Immature natural killer cell (primary cell): ENCODE results near the gene PDSS1. TPM values are rescaled to one million over a fixed set of nuclear protein-coding genes. Genes with fewer than 3 reads are reported as not detected.
A peak's percentile ranks its signal among the peaks of the same experiment; 100 is the strongest.

Source experiments
- DNase-seq, 3 donors: peaks; one replicate each; pipeline ENCODE4 v3.0.0; 2022; ENCODE audit warnings: mixed read lengths in 1 of 3
- H3K27ac Mint-ChIP-seq, 6 donors: one replicate each; pipeline ENCODE4 v1.8.0; 2020; ENCODE audit warnings: mixed read lengths in 6 of 6, mild to moderate bottlenecking in 5 of 6, inconsistent platforms in 4 of 6, moderate library complexity in 3 of 6
- H3K27me3 Mint-ChIP-seq, 3 donors: one replicate each; pipeline ENCODE4 v1.8.0; 2020 to 2021; ENCODE audit warnings: low read depth in 3 of 3, mild to moderate bottlenecking in 3 of 3, mixed read lengths in 3 of 3, moderate library complexity in 3 of 3, inconsistent platforms in 1 of 3
- H3K36me3 Mint-ChIP-seq, 3 donors: one replicate each; pipeline ENCODE4 v1.8.0; 2020; ENCODE audit warnings: mixed read lengths in 3 of 3, inconsistent platforms in 2 of 3, mild to moderate bottlenecking in 2 of 3
- H3K4me1 Mint-ChIP-seq, 2 donors: one replicate each; pipeline ENCODE4 v1.8.0; 2020; ENCODE audit warnings: inconsistent platforms in 2 of 2, mild to moderate bottlenecking in 2 of 2, mixed read lengths in 2 of 2, moderate library complexity in 1 of 2
- H3K4me3 Mint-ChIP-seq, 5 donors: one replicate each; pipeline ENCODE4 v1.8.0; 2020; ENCODE audit warnings: mild to moderate bottlenecking in 5 of 5, mixed read lengths in 5 of 5, inconsistent platforms in 3 of 5, moderate library complexity in 3 of 5
- H3K9me3 Mint-ChIP-seq, 6 donors: one replicate each; pipeline ENCODE4 v1.8.0; 2020; ENCODE audit warnings: mild to moderate bottlenecking in 6 of 6, mixed read lengths in 6 of 6, inconsistent platforms in 4 of 6, moderate library complexity in 3 of 6
- polyA plus RNA-seq, 3 donors: library from polyadenylated mRNA; unstranded; fragments of 300-500 nt; fragmentation: Illumina TruSeq; gene quantifications; one replicate each; pipeline ENCODE4 v1.2.3, GENCODE V29; 2021

PDSS1 gene
- polyA plus RNA-seq, 3 donors from 2014 or later: 2.5 to 4.0 (median 2.7) TPM

DNA sequence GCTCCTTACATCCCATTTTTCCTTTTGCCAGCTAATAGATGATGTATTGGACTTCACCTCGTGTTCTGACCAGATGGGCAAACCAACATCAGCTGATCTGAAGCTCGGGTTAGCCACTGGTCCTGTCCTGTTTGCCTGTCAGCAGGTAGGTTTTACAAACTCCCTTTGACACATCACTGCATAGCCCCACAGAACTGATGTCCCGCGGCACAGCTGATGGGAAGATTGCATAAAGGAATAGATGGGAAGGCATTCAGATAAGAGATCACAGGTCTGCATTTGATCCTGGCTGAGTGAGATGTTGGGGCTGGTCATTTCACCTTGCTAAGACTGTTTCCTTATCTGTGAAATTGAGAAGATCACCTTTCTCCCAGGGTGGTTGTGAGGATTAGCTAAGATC, 37.9 kb downstream of the PDSS1 start:
- Mint-ChIP-seq H3K27me3 (peaks cover 0 to 3% (median 0%) of the 10 kb centered on the region in 3 donors), H3K4me3 (no peak overlapping the region), H3K4me1 (peaks cover 0 to 7% of the 10 kb centered on the region in 2 donors), H3K9me3 (no peaks in the 10 kb centered on the region), H3K27ac (peak overlapping the region in 2 of 6 donors; percentile 26 to 57), H3K36me3 (peaks cover 0 to 11% (median 5%) of the 10 kb centered on the region in 3 donors)
- no peak for DNase-seq

DNA sequence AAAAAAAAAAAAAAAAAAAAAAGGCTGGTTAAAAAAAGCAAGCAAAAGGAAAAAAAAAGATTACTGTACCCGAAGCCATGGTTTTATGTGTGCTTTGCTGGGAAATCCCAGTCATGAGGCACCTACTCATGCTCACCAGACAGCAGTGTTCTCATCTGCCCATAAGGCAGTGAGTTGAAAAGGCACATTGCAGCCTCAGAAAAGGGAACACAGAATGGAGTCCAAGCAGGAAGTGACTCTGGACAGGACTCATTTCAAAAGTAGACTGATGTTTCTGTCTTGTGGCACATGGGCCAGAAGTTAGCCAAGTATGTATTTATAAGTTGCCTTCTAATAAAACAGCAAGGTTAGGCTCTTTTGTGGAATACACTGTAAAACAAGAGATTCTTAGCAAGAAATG, 40.2 kb downstream of the PDSS1 start:
- Mint-ChIP-seq H3K36me3 (peaks cover 4 to 9% (median 4%) of the 10 kb centered on the region in 3 donors), H3K4me1 (peaks cover 4 to 14% of the 10 kb centered on the region in 2 donors), H3K9me3 (no peaks in the 10 kb centered on the region), H3K4me3 (no peak overlapping the region), H3K27ac (peak overlapping the region in 2 of 6 donors; percentile 20 to 72), H3K27me3 (peaks cover 0 to 4% (median 0%) of the 10 kb centered on the region in 3 donors)
- no peak for DNase-seq

DNA sequence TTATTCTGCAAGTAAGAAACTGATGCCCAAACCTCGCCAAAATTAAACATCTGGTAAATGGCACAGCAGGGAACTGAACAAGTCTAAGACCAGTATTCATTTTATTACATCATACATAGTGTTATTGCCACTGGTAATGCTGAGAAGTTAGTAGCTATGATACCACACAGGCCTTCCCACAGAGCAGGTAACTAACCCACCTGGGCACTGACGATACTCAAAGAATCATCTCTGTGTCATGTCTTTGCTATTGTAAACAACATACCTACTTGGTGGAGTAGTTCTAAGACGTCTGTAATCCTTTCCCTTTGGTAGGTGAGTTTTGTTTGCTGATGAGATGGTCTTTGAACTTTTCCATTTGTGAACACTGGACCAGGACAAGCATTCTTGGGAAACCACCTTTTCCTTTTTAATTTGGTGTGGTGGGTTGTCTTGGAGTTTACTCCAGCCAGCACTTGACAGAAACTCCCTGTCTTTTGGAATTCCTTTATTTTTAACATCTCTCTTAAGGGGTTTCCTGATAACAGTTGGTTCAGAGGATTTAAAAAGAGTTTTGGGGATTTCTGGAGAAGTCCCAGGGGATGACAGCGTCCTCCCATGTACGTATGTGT, 40.9 kb downstream of the PDSS1 start:
- Mint-ChIP-seq H3K36me3 (peaks cover 4 to 9% (median 9%) of the 10 kb centered on the region in 3 donors), H3K27ac (peak overlapping the region in 4 of 6 donors; percentile 20 to 46 (median 35)), H3K9me3 (no peaks in the 10 kb centered on the region), H3K27me3 (peaks cover 0 to 4% (median 0%) of the 10 kb centered on the region in 3 donors), H3K4me1 (peaks cover 4 to 14% of the 10 kb centered on the region in 2 donors), H3K4me3 (no peak overlapping the region)
- DNase-seq: no peak

DNA sequence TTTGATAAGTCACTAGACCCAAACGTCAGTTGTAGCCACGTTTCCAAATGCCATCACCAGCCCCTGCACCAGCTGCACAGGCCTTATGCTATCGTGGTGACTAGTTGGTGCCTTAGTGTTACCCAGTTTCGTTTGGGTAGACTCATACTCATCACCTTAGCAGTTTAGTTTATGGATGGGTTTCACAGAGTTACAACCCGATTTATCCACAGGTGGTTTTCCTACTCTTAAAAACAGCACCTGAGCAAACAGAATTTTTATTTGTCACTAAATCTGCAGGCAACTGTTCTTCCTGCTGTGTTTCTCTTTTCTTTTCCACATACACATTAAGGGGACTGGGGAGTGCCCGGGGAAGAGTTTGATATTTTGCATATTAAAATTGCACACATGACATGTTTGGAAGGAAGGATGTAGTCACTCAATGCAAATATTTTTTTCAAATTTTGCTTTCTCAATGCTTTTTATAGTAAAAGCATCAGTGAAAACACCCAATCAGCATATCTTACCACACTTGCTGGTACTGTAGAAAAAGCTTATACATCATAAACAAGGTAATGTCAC, 41.6 kb downstream of the PDSS1 start:
- peaks cover 8 to 15% (median 13%) of the 10 kb centered on the region in 3 donors for H3K36me3 Mint-ChIP-seq
- peaks cover 0 to 4% (median 0%) of the 10 kb centered on the region in 3 donors for H3K27me3 Mint-ChIP-seq
- no peak for DNase-seq
- no peaks in the 10 kb centered on the region for H3K9me3 Mint-ChIP-seq
- peaks cover 4 to 18% of the 10 kb centered on the region in 2 donors for H3K4me1 Mint-ChIP-seq
- H3K4me3 Mint-ChIP-seq: no peak overlapping the region
- H3K27ac Mint-ChIP-seq: peak overlapping the region in 5 of 6 donors; percentile 17 to 76 (median 41)

- Mint-ChIP-seq H3K4me3 (no peak overlapping the region), H3K36me3 (peaks cover 5 to 25% (median 8%) of the 10 kb centered on the region in 3 donors), H3K27me3 (peaks cover 0 to 4% (median 3%) of the 10 kb centered on the region in 3 donors), H3K4me1 (peaks cover 4 to 23% of the 10 kb centered on the region in 2 donors), H3K9me3 (no peaks in the 10 kb centered on the region), H3K27ac (no peak overlapping the region)
- no peak for DNase-seq
Observed at GRCh38 chr10:26741368-26741767, 43.9 kb downstream of the PDSS1 start.

DNA sequence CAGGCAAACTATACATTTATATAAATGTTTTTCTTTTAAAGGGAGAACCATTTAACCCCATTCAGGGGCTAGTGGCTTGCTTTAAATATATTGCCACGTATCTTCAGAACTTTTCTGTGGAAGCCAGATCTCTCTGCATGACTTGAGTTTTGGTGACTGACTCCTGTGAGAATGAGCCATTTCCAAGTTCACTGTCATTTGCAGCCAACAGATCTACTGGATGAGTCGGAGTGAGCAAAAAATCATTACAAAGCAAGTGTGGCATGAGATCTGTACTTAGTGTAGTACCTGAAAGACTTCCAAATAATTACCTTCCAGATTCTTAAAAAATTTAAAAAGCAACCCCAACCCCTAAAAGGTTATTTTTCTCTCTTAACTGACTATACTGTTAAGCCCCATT, 45.6 kb downstream of the PDSS1 start:
- Mint-ChIP-seq H3K4me3 (no peak overlapping the region), H3K4me1 (peaks cover 4 to 30% of the 10 kb centered on the region in 2 donors), H3K27me3 (peaks cover 0 to 4% (median 3%) of the 10 kb centered on the region in 3 donors), H3K27ac (peak overlapping the region in 3 of 6 donors; percentile 14 to 55 (median 19)), H3K36me3 (peaks cover 5 to 25% (median 8%) of the 10 kb centered on the region in 3 donors), H3K9me3 (no peaks in the 10 kb centered on the region)
- DNase-seq: no peak

GRCh38 chr10:26743841-26744240, 46.3 kb downstream of the PDSS1 start:
- H3K4me1 Mint-ChIP-seq: peaks cover 4 to 37% of the 10 kb centered on the region in 2 donors
- peak overlapping the region in 3 of 6 donors; percentile 10 to 30 (median 15) for H3K27ac Mint-ChIP-seq
- H3K9me3 Mint-ChIP-seq: no peaks in the 10 kb centered on the region
- DNase-seq: no peak
- H3K27me3 Mint-ChIP-seq: peaks cover 0 to 4% (median 3%) of the 10 kb centered on the region in 3 donors
- H3K4me3 Mint-ChIP-seq: no peak overlapping the region
- H3K36me3 Mint-ChIP-seq: peaks cover 5 to 25% (median 8%) of the 10 kb centered on the region in 3 donors

GRCh38 chr10:26746061-26746460, 48.6 kb downstream of the PDSS1 start:
- DNase-seq: no peak
- Mint-ChIP-seq H3K27ac (peak overlapping the region in 5 of 6 donors; percentile 5 to 82 (median 44)), H3K36me3 (peaks cover 5 to 27% (median 8%) of the 10 kb centered on the region in 3 donors), H3K9me3 (no peaks in the 10 kb centered on the region), H3K4me1 (peaks cover 4 to 30% of the 10 kb centered on the region in 2 donors), H3K27me3 (peaks cover 0 to 3% (median 2%) of the 10 kb centered on the region in 3 donors), H3K4me3 (no peak overlapping the region)

- H3K4me1 Mint-ChIP-seq: peaks cover 6 to 49% of the 10 kb centered on the region in 2 donors
- H3K9me3 Mint-ChIP-seq: no peaks in the 10 kb centered on the region
- no peaks in the 10 kb centered on the region for H3K27me3 Mint-ChIP-seq
- DNase-seq: no peak
- peak overlapping the region in 2 of 6 donors; percentile 62 to 66 for H3K27ac Mint-ChIP-seq
- H3K36me3 Mint-ChIP-seq: peaks cover 0 to 18% (median 8%) of the 10 kb centered on the region in 3 donors
- H3K4me3 Mint-ChIP-seq: no peak overlapping the region
Observed at GRCh38 chr10:26755443-26755903, 58.0 kb downstream of the PDSS1 start.

DNA sequence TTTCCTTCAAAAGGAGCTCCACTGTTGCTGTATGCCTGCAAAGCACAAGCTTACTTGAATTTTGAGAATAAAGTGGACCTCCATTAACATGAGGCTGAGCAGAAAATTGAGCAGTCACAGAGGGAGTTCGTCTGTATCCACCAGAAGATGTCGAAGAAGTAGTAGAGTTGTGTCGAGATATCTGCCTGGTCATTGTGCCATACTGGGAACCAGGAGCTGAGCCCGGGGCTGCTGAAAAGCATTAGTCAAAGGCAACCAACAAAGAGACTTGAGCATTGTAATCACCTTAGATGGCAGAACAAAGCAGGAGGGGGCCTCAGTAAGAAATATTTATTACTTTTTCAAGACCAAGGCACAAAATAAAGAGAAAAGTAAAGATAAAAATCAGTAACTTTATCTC, 61.5 kb downstream of the PDSS1 start:
- no peak for DNase-seq
- H3K36me3 Mint-ChIP-seq: peaks cover 0 to 12% (median 8%) of the 10 kb centered on the region in 3 donors
- H3K27ac Mint-ChIP-seq: peak overlapping the region in 3 of 6 donors; percentile 30 to 80 (median 72)
- H3K9me3 Mint-ChIP-seq: no peaks in the 10 kb centered on the region
- H3K27me3 Mint-ChIP-seq: peaks cover 0 to 3% (median 0%) of the 10 kb centered on the region in 3 donors
- no peak overlapping the region for H3K4me3 Mint-ChIP-seq
- H3K4me1 Mint-ChIP-seq: peaks cover 10 to 44% of the 10 kb centered on the region in 2 donors

GRCh38 chr10:26765549-26765948, 68.0 kb downstream of the PDSS1 start:
- Mint-ChIP-seq H3K9me3 (no peaks in the 10 kb centered on the region), H3K27me3 (peaks cover 0 to 3% (median 0%) of the 10 kb centered on the region in 3 donors), H3K27ac (peak overlapping the region in 1 of 6 donors; percentile 11), H3K4me3 (no peak overlapping the region), H3K4me1 (peaks cover 19 to 67% of the 10 kb centered on the region in 2 donors), H3K36me3 (peaks cover 3 to 10% (median 4%) of the 10 kb centered on the region in 3 donors)
- DNase-seq: no peak

GRCh38 chr10:26770069-26770468, 72.6 kb downstream of the PDSS1 start:
- no peak overlapping the region for H3K4me3 Mint-ChIP-seq
- DNase-seq: no peak
- no peaks in the 10 kb centered on the region for H3K9me3 Mint-ChIP-seq
- H3K36me3 Mint-ChIP-seq: peaks cover 3 to 6% (median 4%) of the 10 kb centered on the region in 3 donors
- H3K4me1 Mint-ChIP-seq: peaks cover 42 to 90% of the 10 kb centered on the region in 2 donors
- H3K27ac Mint-ChIP-seq: no peak overlapping the region
- peaks cover 0 to 3% (median 0%) of the 10 kb centered on the region in 3 donors for H3K27me3 Mint-ChIP-seq

GRCh38 chr10:26773633-26774032, 76.1 kb downstream of the PDSS1 start:
- Mint-ChIP-seq H3K4me1 (peaks cover 63 to 99% of the 10 kb centered on the region in 2 donors), H3K36me3 (no peaks in the 10 kb centered on the region), H3K4me3 (peak overlapping the region in 3 of 5 donors; percentile 4 to 40 (median 10)), H3K9me3 (no peaks in the 10 kb centered on the region), H3K27ac (peak overlapping the region in 4 of 6 donors; percentile 24 to 52 (median 40)), H3K27me3 (peaks cover 0 to 3% (median 0%) of the 10 kb centered on the region in 3 donors)
- DNase-seq: no peak

GRCh38 chr10:26776258-26776657, 78.8 kb downstream of the PDSS1 start:
- Mint-ChIP-seq H3K27me3 (peaks cover 0 to 3% (median 0%) of the 10 kb centered on the region in 3 donors), H3K4me3 (no peak overlapping the region), H3K36me3 (no peaks in the 10 kb centered on the region), H3K4me1 (peaks cover 77 to 99% of the 10 kb centered on the region in 2 donors), H3K9me3 (no peaks in the 10 kb centered on the region), H3K27ac (peak overlapping the region in 5 of 6 donors; percentile 10 to 68 (median 43))
- no peak for DNase-seq
